ENCODE data around the gene COL1A1. TPM values are rescaled to one million over a fixed set of nuclear protein-coding genes. Genes with fewer than 3 reads are reported as not detected.

COL1A1 gene
- total RNA-seq, result 351 and 1,063 TPM in 2 replicates
- polyA plus RNA-seq, result 5,822 and 6,071 TPM in 2 replicates

DNA sequence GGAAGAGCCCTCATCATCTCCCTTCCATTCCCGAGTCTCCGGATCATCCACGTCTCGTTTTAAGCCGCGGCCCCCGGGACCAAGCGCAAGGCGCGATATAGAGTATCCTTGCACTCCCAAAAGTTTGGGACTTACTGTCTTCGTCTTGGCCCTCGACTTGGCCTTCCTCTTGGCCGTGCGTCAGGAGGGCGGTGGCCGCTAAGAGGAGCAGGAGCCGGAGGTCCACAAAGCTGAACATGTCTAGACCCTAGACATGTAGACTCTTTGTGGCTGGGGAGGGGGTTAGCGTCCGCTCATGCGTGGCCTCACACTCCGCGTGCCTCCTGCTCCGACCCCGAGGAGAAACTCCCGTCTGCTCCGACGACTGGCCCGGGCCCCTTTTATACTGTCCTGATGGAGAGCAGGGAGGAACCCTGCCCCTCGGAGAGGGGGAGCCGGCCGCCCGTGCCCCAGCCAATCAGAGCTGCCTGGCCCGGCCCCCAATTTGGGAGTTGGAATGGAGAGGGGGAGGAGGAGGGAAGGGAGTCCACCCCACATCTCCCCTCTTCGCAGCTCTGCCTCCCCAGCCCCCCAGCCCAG lies at the start of gene COL1A1:
Gene COL1A1 (minus strand): TSS at position 356 of the 579 bp plus-strand sequence. CDS start 118 bp downstream, at position 238.
- WGBS (ENCODE audit: low lambda C conversion rate, missing lambda C conversion rate), result 11% methylated on average over 34 of the region's 34 CpGs

DNA sequence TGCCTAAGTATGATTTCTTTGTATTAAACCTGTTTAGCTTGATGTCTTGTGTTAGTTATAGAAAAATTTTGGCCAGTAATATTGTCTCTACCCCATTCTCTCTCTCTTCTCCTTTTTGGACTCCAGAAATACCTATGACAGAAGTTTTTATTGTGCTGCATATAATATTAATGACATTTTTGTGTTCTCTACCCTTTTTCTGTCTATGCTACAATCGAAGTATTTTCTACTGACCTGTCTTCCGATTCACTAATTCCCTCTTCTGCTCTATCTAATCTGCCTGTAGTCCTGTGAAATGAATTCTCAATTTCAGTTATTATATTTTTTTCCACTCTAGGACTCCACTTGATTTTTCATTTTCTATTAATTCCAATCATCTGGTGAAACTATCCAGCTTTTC lies 46.8 kb upstream of the COL1A1 start:
- Histone ChIP-seq H3K36me3 (replicated peaks; ENCODE audit: insufficient read depth, low read depth) (no peaks in the 10 kb centered on the region), H3K4me1 (ENCODE audit: insufficient read depth) (no peaks in the 10 kb centered on the region), H3K9me2 (replicated peaks; ENCODE audit: insufficient read depth) (no peaks in the 10 kb centered on the region), H3K27ac (no peak overlapping the region), H4K20me1 (ENCODE audit: insufficient read depth, poor library complexity, severe bottlenecking) (no peaks in the 10 kb centered on the region), H3K4me3 (no peak overlapping the region), H3K27me3 (no peaks in the 10 kb centered on the region), H3K4me2 (no peak overlapping the region), H3K9me3 (ENCODE audit: low read depth) (no peaks in the 10 kb centered on the region), H3K79me2 (no peaks in the 10 kb centered on the region), H2AFZ (no peak overlapping the region)
- WGBS (ENCODE audit: low lambda C conversion rate, missing lambda C conversion rate), result 86% methylated on average over 2 of the region's 2 CpGs
- DNase-seq (ENCODE audit: low spot score), result no peak
- TF ChIP-seq, protein P1, sequence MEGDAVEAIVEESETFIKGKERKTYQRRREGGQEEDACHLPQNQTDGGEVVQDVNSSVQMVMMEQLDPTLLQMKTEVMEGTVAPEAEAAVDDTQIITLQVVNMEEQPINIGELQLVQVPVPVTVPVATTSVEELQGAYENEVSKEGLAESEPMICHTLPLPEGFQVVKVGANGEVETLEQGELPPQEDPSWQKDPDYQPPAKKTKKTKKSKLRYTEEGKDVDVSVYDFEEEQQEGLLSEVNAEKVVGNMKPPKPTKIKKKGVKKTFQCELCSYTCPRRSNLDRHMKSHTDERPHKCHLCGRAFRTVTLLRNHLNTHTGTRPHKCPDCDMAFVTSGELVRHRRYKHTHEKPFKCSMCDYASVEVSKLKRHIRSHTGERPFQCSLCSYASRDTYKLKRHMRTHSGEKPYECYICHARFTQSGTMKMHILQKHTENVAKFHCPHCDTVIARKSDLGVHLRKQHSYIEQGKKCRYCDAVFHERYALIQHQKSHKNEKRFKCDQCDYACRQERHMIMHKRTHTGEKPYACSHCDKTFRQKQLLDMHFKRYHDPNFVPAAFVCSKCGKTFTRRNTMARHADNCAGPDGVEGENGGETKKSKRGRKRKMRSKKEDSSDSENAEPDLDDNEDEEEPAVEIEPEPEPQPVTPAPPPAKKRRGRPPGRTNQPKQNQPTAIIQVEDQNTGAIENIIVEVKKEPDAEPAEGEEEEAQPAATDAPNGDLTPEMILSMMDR (IDR thresholded peaks at IDR 0.05; ENCODE audit: poor library complexity), result no peak
- no peak for TF ChIP-seq EZH2phosphoT487 (IDR thresholded peaks at IDR 0.05; ENCODE audit: low read depth, severe bottlenecking, unreplicated experiment)
- TF ChIP-seq EZH2 (IDR thresholded peaks at IDR 0.05; ENCODE audit: borderline replicate concordance), result no peak

More for the DNA sequence above, at the start of gene COL1A1:
- H3K4me3 ChIP-seq, result peak within 1 kb of the TSS; percentile 15
- H3K27ac ChIP-seq, result peak within 1 kb of the TSS; percentile 88
- H3K27me3 ChIP-seq, result peaks cover 4% of the 10 kb centered on the region
- H3K4me2 ChIP-seq, result peak within 1 kb of the TSS; percentile 70
- H3K9me2 ChIP-seq (replicated peaks; ENCODE audit: insufficient read depth), result no peaks in the 10 kb centered on the region
- H2AFZ ChIP-seq, result no peak within 1 kb of the TSS
- H3K4me1 ChIP-seq (ENCODE audit: insufficient read depth), result peaks cover 46% of the 10 kb centered on the region
- no peaks in the 10 kb centered on the region for H3K9me3 ChIP-seq (ENCODE audit: low read depth)
- H3K36me3 ChIP-seq (replicated peaks; ENCODE audit: insufficient read depth, low read depth), result no peaks in the 10 kb centered on the region
- H4K20me1 ChIP-seq (ENCODE audit: insufficient read depth, poor library complexity, severe bottlenecking), result peaks cover 28% of the 10 kb centered on the region
- peaks cover 33% of the 10 kb centered on the region for H3K79me2 ChIP-seq
- peak; percentile 85 for DNase-seq (ENCODE audit: low spot score)
- TF ChIP-seq EZH2 (IDR thresholded peaks at IDR 0.05; ENCODE audit: borderline replicate concordance), result peak; percentile 30
- TF ChIP-seq, protein P1 (IDR thresholded peaks at IDR 0.05; ENCODE audit: poor library complexity), result no peak
- no peak for TF ChIP-seq EZH2phosphoT487 (IDR thresholded peaks at IDR 0.05; ENCODE audit: low read depth, severe bottlenecking, unreplicated experiment)

DNA sequence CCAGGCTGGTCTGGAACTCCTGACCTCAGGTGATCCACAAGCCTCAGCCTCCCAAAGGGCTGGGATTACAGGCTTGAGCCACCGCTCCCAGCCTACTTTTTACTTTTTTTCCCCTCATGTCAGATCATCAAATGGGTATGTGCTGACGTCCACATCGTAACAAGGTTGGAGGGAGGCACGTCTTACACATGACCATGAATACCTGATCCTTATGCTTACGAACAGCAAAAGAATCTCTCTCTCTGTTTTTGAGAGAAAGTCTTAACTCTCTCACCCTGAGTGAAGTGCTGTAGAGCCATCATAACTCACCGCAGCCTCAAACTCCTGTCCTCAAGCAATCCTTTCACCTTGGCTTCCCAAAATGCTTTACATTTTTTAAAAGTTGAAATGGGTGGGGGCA lies 43.3 kb upstream of the COL1A1 start:
- Histone ChIP-seq H3K4me2 (no peak overlapping the region), H3K9me2 (replicated peaks; ENCODE audit: insufficient read depth) (no peaks in the 10 kb centered on the region), H4K20me1 (ENCODE audit: insufficient read depth, poor library complexity, severe bottlenecking) (no peaks in the 10 kb centered on the region), H3K4me3 (no peak overlapping the region), H3K27me3 (no peaks in the 10 kb centered on the region), H3K79me2 (no peaks in the 10 kb centered on the region), H3K27ac (no peak overlapping the region), H3K9me3 (ENCODE audit: low read depth) (no peaks in the 10 kb centered on the region), H3K36me3 (replicated peaks; ENCODE audit: insufficient read depth, low read depth) (no peaks in the 10 kb centered on the region), H2AFZ (no peak overlapping the region), H3K4me1 (ENCODE audit: insufficient read depth) (no peaks in the 10 kb centered on the region)
- peak; percentile 4 for DNase-seq (ENCODE audit: low spot score)
- TF ChIP-seq, protein P1 (IDR thresholded peaks at IDR 0.05; ENCODE audit: poor library complexity), result no peak
- TF ChIP-seq EZH2phosphoT487 (IDR thresholded peaks at IDR 0.05; ENCODE audit: low read depth, severe bottlenecking, unreplicated experiment) (no peak), EZH2 (IDR thresholded peaks at IDR 0.05; ENCODE audit: borderline replicate concordance) (no peak)
- 80% methylated on average over 6 of the region's 6 CpGs for WGBS (ENCODE audit: low lambda C conversion rate, missing lambda C conversion rate)

Data from hepatocyte (in vitro differentiated cells).